K562 (cell line): ENCODE measurements around the gene NAPB. TPM values are rescaled to one million over a fixed set of nuclear protein-coding genes. Genes with fewer than 3 reads are reported as not detected.
A peak's percentile ranks its signal among the peaks of the same experiment; 100 is the strongest.

Experiments used
- CBX3 ChIP-seq, 2 experiments: IDR thresholded peaks; 1 replicate in 1 of 2; 2 replicates in 1 of 2; pipeline ENCODE4 v1.6.1; 2012; ENCODE audit warnings: inconsistent platforms in 2 of 2, low read length in 2 of 2, borderline replicate concordance in 1 of 2, control low read depth in 1 of 2
- HNRNPH1 ChIP-seq: fragments of 200-400 bp; formaldehyde crosslinking; optimal IDR thresholded peaks from 2 replicates; pipeline ENCODE3; 2017; ENCODE audit warnings: low read depth, mild to moderate bottlenecking, low read length, moderate library complexity
- MAZ ChIP-seq, 2 experiments: fragments of 450-650 bp in 1 of 2; sonication (generic) in 1 of 2; formaldehyde crosslinking; IDR thresholded peaks in 1 of 2; conservative IDR thresholded peaks in 1 of 2; 2 replicates each; pipeline versions ENCODE4 v1.4.0 to v1.5.0; 2020; ENCODE audit warnings: mild to moderate bottlenecking in 1 of 2, missing genetic modification reagents in 1 of 2
- PURB ChIP-seq: sonication (generic); formaldehyde crosslinking; IDR thresholded peaks from 2 replicates; pipeline ENCODE4 v1.9.0; 2021; ENCODE audit warnings: low read depth, mild to moderate bottlenecking, missing genetic modification reagents
- RFX5 ChIP-seq: IDR thresholded peaks from 2 replicates; pipeline ENCODE4 v1.6.1; 2011; ENCODE audit warnings: low read depth, mild to moderate bottlenecking, improper control_type of control experiment, low read length
- TBL1XR1 ChIP-seq, 2 experiments: IDR thresholded peaks; 2 replicates each; pipeline ENCODE4 v1.6.1; 2012; ENCODE audit warnings: improper control_type of control experiment in 2 of 2, low read length in 2 of 2, mild to moderate bottlenecking in 1 of 2
- TEAD2 ChIP-seq: fragments of 450-650 bp; IDR thresholded peaks from 2 replicates; pipeline ENCODE4 v1.6.1; 2016; ENCODE audit warnings: missing genetic modification characterization, control low read depth, missing compliant biosample characterization
- ZBTB7A ChIP-seq: IDR thresholded peaks from 2 replicates; pipeline ENCODE4 v1.6.1; 2011; ENCODE audit warnings: low read depth, mild to moderate bottlenecking, low read length, moderate library complexity, borderline replicate concordance; ENCODE audit not compliant: control insufficient read depth
- ZNF274 ChIP-seq: IDR thresholded peaks from 2 replicates; pipeline ENCODE4 v1.6.1; 2011; ENCODE audit warnings: low read depth, mild to moderate bottlenecking, low read length, moderate library complexity, borderline replicate concordance
- ZNF444 ChIP-seq: fragments of 250-450 bp; sonication (Bioruptor Pico); IDR thresholded peaks from 2 replicates; pipeline ENCODE4 v1.4.0; 2020; ENCODE audit warnings: mild to moderate bottlenecking, moderate library complexity
- polyA plus RNA-seq, 8 experiments: library from polyadenylated mRNA; depleted of rRNA in 4 of 8; stranded (reverse) in 5 of 8; unstranded in 3 of 8; fragments of >200 nt; fragmentation: Nextera tagmentation in 2 of 8; fragmentation: Illumina TruSeq in 1 of 8; extraction: Ambion mirVana in 2 of 8; extraction: Trizol in 1 of 8; gene quantifications; 2 replicates each; pipeline versions ENCODE4 v1.2.1 to v1.2.3, GENCODE V29; 2011 to 2014; ENCODE audit warnings: inconsistent platforms in 1 of 8, missing spikeins in 1 of 8
- total RNA-seq, 7 experiments: library from RNA; depleted of rRNA in 6 of 7; stranded (reverse); fragments of >200 nt in 6 of 7; fragmentation: Illumina TruSeq in 2 of 7; extraction: Trizol in 2 of 7; gene quantifications; 2 replicates each; pipeline versions ENCODE4 v1.2.1 to v1.2.3, GENCODE V29; 2011 to 2021; ENCODE audit warnings: low replicate concordance in 1 of 7
- TF ChIP-seq, protein P1 (sequence below): fragments of 450-650 bp; formaldehyde crosslinking; conservative IDR thresholded peaks from 2 replicates; pipeline ENCODE4 v1.4.0; 2022; ENCODE audit warnings: mild to moderate bottlenecking, missing genetic modification characterization
- TF ChIP-seq, protein P2 (sequence below): fragments of 450-650 bp; IDR thresholded peaks from 2 replicates; pipeline ENCODE4 v1.6.1; 2016
- TF ChIP-seq, protein P3 (sequence below): fragments of 150-350 bp; conservative IDR thresholded peaks from 2 replicates; pipeline ENCODE4 v1.6.1; 2014; ENCODE audit warnings: low read length
- TF ChIP-seq, protein P4 (sequence below): fragments of 450-650 bp; IDR thresholded peaks from 2 replicates; pipeline ENCODE4 v1.6.1; 2017; ENCODE audit warnings: antibody characterized with exemption, mild to moderate bottlenecking
- TF ChIP-seq, protein P5 (sequence below): sonication (generic); formaldehyde crosslinking; IDR thresholded peaks from 2 replicates; pipeline ENCODE4 v1.8.0; 2022; ENCODE audit warnings: missing genetic modification reagents, mild to moderate bottlenecking, moderate library complexity, borderline replicate concordance

The NAPB gene
- total and polyA plus RNA-seq, 9 of the 15 experiments (the other 6 are each of a cell fraction or from before 2014, with no cell fraction given) = 1.4 to 7.7 (median 5.2) TPM

DNA sequence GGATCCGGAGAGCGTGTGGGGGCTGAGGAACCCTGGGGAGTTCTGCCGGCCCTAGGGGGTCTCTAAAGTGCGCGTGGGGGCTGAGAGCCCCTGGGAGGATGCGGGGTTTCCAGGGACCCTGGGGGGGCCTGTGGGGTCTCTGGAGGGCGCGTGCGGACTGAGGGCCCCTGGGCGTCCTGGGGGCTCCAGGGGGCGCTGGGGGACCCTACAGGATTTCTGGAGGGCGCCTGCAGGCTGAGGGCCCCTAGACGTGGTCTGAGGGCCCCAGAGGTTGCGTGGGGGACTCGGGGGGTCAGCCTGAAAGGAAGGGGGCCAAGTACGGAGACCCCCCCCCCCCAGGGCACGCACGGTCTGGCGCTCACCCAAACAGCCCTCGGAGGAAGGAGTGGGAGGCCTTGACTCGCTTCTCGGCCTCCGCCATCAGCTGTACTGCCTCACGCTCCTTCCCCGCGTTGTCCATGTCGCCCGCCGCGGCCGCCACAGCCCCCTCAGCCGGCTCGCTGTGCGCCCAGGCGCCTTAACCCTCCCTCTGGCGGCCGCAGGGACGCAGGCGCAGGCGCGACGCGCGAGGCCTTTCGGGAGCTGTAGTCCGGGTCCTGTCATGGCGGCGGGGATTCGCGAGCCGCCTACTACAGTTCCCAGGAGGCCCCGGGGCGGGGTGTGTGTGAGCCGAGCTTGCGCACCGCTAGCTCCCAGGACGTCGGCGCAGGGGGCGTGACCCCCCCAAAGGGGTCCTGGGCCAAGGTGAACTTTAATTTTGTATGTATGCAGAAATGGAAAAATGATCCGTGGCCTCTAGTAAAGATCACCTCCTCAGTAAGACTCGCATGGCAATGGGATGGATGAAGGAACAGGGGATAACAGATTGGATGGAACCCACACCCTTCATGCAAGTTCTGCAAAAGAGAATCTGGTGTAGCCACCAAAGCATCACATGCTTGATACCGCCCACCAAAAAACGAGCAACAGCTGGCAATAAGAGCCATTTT is at the start of gene NAPB (continued):
- TF ChIP-seq, protein P1, sequence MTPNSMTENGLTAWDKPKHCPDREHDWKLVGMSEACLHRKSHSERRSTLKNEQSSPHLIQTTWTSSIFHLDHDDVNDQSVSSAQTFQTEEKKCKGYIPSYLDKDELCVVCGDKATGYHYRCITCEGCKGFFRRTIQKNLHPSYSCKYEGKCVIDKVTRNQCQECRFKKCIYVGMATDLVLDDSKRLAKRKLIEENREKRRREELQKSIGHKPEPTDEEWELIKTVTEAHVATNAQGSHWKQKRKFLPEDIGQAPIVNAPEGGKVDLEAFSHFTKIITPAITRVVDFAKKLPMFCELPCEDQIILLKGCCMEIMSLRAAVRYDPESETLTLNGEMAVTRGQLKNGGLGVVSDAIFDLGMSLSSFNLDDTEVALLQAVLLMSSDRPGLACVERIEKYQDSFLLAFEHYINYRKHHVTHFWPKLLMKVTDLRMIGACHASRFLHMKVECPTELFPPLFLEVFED (CRISPR knock-in tag) = no peak
- no peak for TF ChIP-seq TBL1XR1 (IDR thresholded peaks at IDR 0.05; ENCODE audit: low read length in 2 of 2)
- TF ChIP-seq ZNF274 = no peak
- TF ChIP-seq RFX5 = no peak
- TF ChIP-seq ZBTB7A = peak; percentile 87
- peak in 1 of 2 experiments; percentile 55; a peak in 2 of 4 replicates for TF ChIP-seq MAZ (CRISPR knock-in tag; conservative IDR thresholded peaks at IDR 0.05 in 1 of 2, IDR thresholded peaks at IDR 0.05 in 1 of 2)
- TF ChIP-seq HNRNPH1 = no peak
- no peak for TF ChIP-seq TEAD2
- no peak for TF ChIP-seq ZNF444 (CRISPR knock-in tag)
- no peak for TF ChIP-seq CBX3 (IDR thresholded peaks at IDR 0.05; ENCODE audit: borderline replicate concordance in 1 of 2, low read length in 2 of 2)
- TF ChIP-seq, protein P2, sequence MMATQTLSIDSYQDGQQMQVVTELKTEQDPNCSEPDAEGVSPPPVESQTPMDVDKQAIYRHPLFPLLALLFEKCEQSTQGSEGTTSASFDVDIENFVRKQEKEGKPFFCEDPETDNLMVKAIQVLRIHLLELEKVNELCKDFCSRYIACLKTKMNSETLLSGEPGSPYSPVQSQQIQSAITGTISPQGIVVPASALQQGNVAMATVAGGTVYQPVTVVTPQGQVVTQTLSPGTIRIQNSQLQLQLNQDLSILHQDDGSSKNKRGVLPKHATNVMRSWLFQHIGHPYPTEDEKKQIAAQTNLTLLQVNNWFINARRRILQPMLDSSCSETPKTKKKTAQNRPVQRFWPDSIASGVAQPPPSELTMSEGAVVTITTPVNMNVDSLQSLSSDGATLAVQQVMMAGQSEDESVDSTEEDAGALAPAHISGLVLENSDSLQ = no peak
- no peak for TF ChIP-seq PURB (CRISPR knock-in tag)
- TF ChIP-seq, protein P3, sequence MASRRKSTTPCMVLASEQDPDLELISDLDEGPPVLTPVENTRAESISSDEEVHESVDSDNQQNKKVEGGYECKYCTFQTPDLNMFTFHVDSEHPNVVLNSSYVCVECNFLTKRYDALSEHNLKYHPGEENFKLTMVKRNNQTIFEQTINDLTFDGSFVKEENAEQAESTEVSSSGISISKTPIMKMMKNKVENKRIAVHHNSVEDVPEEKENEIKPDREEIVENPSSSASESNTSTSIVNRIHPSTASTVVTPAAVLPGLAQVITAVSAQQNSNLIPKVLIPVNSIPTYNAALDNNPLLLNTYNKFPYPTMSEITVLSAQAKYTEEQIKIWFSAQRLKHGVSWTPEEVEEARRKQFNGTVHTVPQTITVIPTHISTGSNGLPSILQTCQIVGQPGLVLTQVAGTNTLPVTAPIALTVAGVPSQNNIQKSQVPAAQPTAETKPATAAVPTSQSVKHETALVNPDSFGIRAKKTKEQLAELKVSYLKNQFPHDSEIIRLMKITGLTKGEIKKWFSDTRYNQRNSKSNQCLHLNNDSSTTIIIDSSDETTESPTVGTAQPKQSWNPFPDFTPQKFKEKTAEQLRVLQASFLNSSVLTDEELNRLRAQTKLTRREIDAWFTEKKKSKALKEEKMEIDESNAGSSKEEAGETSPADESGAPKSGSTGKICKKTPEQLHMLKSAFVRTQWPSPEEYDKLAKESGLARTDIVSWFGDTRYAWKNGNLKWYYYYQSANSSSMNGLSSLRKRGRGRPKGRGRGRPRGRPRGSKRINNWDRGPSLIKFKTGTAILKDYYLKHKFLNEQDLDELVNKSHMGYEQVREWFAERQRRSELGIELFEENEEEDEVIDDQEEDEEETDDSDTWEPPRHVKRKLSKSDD = no peak
- TF ChIP-seq, protein P4, sequence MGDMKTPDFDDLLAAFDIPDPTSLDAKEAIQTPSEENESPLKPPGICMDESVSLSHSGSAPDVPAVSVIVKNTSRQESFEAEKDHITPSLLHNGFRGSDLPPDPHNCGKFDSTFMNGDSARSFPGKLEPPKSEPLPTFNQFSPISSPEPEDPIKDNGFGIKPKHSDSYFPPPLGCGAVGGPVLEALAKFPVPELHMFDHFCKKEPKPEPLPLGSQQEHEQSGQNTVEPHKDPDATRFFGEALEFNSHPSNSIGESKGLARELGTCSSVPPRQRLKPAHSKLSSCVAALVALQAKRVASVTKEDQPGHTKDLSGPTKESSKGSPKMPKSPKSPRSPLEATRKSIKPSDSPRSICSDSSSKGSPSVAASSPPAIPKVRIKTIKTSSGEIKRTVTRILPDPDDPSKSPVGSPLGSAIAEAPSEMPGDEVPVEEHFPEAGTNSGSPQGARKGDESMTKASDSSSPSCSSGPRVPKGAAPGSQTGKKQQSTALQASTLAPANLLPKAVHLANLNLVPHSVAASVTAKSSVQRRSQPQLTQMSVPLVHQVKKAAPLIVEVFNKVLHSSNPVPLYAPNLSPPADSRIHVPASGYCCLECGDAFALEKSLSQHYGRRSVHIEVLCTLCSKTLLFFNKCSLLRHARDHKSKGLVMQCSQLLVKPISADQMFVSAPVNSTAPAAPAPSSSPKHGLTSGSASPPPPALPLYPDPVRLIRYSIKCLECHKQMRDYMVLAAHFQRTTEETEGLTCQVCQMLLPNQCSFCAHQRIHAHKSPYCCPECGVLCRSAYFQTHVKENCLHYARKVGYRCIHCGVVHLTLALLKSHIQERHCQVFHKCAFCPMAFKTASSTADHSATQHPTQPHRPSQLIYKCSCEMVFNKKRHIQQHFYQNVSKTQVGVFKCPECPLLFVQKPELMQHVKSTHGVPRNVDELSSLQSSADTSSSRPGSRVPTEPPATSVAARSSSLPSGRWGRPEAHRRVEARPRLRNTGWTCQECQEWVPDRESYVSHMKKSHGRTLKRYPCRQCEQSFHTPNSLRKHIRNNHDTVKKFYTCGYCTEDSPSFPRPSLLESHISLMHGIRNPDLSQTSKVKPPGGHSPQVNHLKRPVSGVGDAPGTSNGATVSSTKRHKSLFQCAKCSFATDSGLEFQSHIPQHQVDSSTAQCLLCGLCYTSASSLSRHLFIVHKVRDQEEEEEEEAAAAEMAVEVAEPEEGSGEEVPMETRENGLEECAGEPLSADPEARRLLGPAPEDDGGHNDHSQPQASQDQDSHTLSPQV = no peak
- TF ChIP-seq, protein P5, sequence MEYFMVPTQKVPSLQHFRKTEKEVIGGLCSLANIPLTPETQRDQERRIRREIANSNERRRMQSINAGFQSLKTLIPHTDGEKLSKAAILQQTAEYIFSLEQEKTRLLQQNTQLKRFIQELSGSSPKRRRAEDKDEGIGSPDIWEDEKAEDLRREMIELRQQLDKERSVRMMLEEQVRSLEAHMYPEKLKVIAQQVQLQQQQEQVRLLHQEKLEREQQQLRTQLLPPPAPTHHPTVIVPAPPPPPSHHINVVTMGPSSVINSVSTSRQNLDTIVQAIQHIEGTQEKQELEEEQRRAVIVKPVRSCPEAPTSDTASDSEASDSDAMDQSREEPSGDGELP (CRISPR knock-in tag) = peak; percentile 80
